Esophagus muscularis mucosa (tissue), 4 donors: ENCODE data around the gene TTL. TPM values are rescaled to one million over a fixed set of nuclear protein-coding genes. Genes with fewer than 3 reads are reported as not detected.
"Not testable (repeated sequence)": the region's sequence is repeated elsewhere in the genome, so short reads cannot be mapped to it uniquely, and the experiment has no call there.

Experiments used
- DNase-seq: peaks from one replicate; pipeline ENCODE4 v3.0.0-alpha.2; 2017; ENCODE audit errors: extremely low spot score
- H3K27ac ChIP-seq, 4 donors: fragments of 200-600 bp; sonication (generic); replicated peaks in 1 of 4; 1 replicate in 3 of 4; 2 replicates in 1 of 4; pipeline ENCODE4 v1.5.1; 2016 to 2019; ENCODE audit warnings: mild to moderate bottlenecking in 1 of 4
- H3K27me3 ChIP-seq, 4 donors: fragments of 200-600 bp; sonication (generic); one replicate each; pipeline versions ENCODE4 v1.5.1 to v1.6.0; 2016 to 2019
- H3K36me3 ChIP-seq, 4 donors: fragments of 200-600 bp; sonication (generic); one replicate each; pipeline ENCODE4 v1.5.1; 2016 to 2019
- H3K4me1 ChIP-seq, 4 donors: fragments of 200-600 bp; sonication (generic); one replicate each; pipeline ENCODE4 v1.5.1; 2016 to 2019
- H3K4me3 ChIP-seq, 4 donors: fragments of 200-600 bp; sonication (generic); 1 replicate in 2 of 4; 2 replicates in 2 of 4; pipeline ENCODE4 v1.5.1; 2016 to 2019; ENCODE audit warnings: mild to moderate bottlenecking in 4 of 4, moderate library complexity in 1 of 4
- H3K9me3 ChIP-seq, 4 donors: fragments of 200-600 bp; sonication (generic); 1 replicate in 3 of 4; 2 replicates in 1 of 4; pipeline ENCODE4 v1.5.1; 2016 to 2019
- EP300 ChIP-seq: sonication (generic); formaldehyde crosslinking; IDR thresholded peaks from one replicate; pipeline ENCODE4 v1.6.1; 2017; ENCODE audit warnings: antibody characterized with exemption
- POLR2A ChIP-seq: fragments of 450-650 bp; IDR thresholded peaks from one replicate; pipeline ENCODE4 v1.6.1; 2017; ENCODE audit warnings: antibody characterized with exemption, moderate library complexity, mild to moderate bottlenecking, low read depth
- POLR2AphosphoS5 ChIP-seq, 2 donors: sonication (generic); formaldehyde crosslinking; IDR thresholded peaks; one replicate each; pipeline ENCODE4 v1.6.1; 2017; ENCODE audit warnings: antibody characterized with exemption in 2 of 2
- WGBS: methylation state at CpG from one replicate; pipeline ENCODE4 v1.1.5; 2018; 5-methylcytosine and 5-hydroxymethylcytosine counted together
- intact Hi-C: fragments of 100-400 bp; cut with DNase I; formaldehyde crosslinking; loops from one replicate; pipeline ENCODE4 v1.15.1; 2023
- total RNA-seq, 4 donors: library from RNA; depleted of rRNA; stranded (reverse); fragments of >200 nt; gene quantifications; one replicate each; pipeline versions ENCODE4 v1.1.0 to v1.2.1, GENCODE V29; 2016
- TF ChIP-seq, protein P1 (sequence below), 3 experiments: fragments of 200-600 bp in 2 of 3; fragments of 450-650 bp in 1 of 3; sonication (generic) in 2 of 3; IDR thresholded peaks; one replicate each; pipeline ENCODE4 v1.5.1; 2017 to 2019; ENCODE audit warnings: antibody characterized with exemption in 3 of 3, mild to moderate bottlenecking in 2 of 3, moderate library complexity in 1 of 3

TTL gene
- total RNA-seq, 4 donors from 2014 or later, result 25.8 to 29.2 (median 27.3) TPM

DNA sequence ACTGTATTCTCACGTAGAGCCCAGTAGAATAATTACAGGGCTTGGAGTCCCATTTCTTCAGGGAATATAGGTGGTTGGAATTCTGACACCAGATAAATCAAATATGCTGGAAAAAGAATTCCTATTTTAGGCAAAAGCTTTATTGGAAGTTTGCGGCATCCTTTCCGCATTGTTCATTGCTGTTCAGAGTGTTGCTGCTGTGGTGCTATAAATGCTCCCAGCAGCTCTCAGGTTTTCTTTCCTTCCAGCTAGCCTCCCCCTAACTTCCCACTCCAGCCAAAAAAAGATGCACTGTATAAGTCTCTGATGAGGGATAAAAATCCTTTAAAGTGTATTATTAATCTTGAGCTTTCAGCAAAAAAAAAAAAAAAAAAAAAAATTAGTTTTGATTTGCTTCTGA is 34.8 kb downstream of the TTL start:
- intact Hi-C loops, result no loop called here
- no peaks in the 10 kb centered on the region for H3K27me3 ChIP-seq
- peaks cover 10 to 79% (median 54%) of the 10 kb centered on the region in 4 donors for H3K36me3 ChIP-seq
- no peak overlapping the region for H3K4me3 ChIP-seq
- H3K4me1 ChIP-seq, result no peaks in the 10 kb centered on the region
- H3K27ac ChIP-seq, result no peak overlapping the region
- 96% methylated on average over 3 of the region's 3 CpGs for WGBS
- DNase-seq, result no peak
- H3K9me3 ChIP-seq, result peaks cover 0 to 4% (median 0%) of the 10 kb centered on the region in 4 donors
- TF ChIP-seq POLR2A, result no peak
- no peak for TF ChIP-seq POLR2AphosphoS5 (IDR thresholded peaks at IDR 0.05)
- no peak for TF ChIP-seq EP300
- TF ChIP-seq, protein P1, sequence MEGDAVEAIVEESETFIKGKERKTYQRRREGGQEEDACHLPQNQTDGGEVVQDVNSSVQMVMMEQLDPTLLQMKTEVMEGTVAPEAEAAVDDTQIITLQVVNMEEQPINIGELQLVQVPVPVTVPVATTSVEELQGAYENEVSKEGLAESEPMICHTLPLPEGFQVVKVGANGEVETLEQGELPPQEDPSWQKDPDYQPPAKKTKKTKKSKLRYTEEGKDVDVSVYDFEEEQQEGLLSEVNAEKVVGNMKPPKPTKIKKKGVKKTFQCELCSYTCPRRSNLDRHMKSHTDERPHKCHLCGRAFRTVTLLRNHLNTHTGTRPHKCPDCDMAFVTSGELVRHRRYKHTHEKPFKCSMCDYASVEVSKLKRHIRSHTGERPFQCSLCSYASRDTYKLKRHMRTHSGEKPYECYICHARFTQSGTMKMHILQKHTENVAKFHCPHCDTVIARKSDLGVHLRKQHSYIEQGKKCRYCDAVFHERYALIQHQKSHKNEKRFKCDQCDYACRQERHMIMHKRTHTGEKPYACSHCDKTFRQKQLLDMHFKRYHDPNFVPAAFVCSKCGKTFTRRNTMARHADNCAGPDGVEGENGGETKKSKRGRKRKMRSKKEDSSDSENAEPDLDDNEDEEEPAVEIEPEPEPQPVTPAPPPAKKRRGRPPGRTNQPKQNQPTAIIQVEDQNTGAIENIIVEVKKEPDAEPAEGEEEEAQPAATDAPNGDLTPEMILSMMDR (IDR thresholded peaks at IDR 0.05), result no peak

DNA sequence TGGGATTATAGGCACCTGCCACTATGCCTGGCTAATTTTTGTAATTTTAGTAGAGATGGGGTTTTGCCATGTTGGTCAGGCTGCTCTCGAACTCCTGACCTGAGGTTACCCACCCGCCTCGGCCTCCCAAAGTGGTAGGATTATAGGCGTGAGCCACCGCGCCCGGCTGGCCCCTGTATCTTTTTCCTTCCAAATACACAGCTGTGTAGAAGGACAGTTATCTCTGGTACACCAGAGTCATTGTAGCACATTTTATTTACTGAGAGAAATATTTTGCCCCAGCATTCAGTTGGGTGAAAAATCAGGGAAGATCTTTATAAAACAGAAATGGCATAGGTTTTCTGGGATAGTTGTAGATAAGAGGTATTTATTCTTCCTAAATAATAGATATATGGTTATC is 36.9 kb downstream of the TTL start:
- Histone ChIP-seq H3K4me1 (no peaks in the 10 kb centered on the region), H3K27me3 (no peaks in the 10 kb centered on the region), H3K9me3 (peaks cover 0 to 4% (median 0%) of the 10 kb centered on the region in 4 donors), H3K4me3 (no peak overlapping the region), H3K27ac (no peak overlapping the region), H3K36me3 (peaks cover 14 to 89% (median 65%) of the 10 kb centered on the region in 4 donors)
- no peak for DNase-seq
- 86% methylated on average over 7 of the region's 7 CpGs for WGBS
- intact Hi-C loops, result no loop called here
- TF ChIP-seq POLR2AphosphoS5 (IDR thresholded peaks at IDR 0.05) (no peak), EP300 (no peak), POLR2A (no peak)
- TF ChIP-seq, protein P1 (IDR thresholded peaks at IDR 0.05), result no peak

DNA sequence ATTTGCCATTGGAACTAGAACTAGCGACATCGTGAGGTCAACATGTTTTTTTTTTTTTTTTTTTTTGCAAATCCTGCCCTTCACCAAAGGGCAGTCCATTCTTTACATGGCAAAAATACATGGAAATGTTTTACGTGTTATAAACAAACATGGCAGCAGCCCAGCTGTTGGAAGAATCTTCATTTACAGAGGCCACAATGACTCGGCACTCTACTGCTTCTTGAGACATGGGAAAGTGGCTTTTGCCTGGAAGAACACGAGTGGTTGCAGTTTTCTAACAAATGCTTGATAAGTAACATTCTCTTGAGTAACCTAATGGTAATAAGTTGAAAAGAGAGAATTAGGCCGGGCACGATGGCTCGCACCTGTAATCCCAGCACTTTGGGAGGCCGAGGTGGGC is 37.5 kb downstream of the TTL start:
- TF ChIP-seq EP300 (no peak), POLR2AphosphoS5 (IDR thresholded peaks at IDR 0.05) (no peak), POLR2A (no peak)
- TF ChIP-seq, protein P1 (IDR thresholded peaks at IDR 0.05), result no peak
- Histone ChIP-seq H3K27ac (no peak overlapping the region), H3K4me1 (no peaks in the 10 kb centered on the region), H3K27me3 (no peaks in the 10 kb centered on the region), H3K9me3 (peaks cover 0 to 4% (median 0%) of the 10 kb centered on the region in 4 donors), H3K4me3 (no peak overlapping the region), H3K36me3 (peaks cover 8 to 83% (median 62%) of the 10 kb centered on the region in 4 donors)
- DNase-seq, result no peak
- intact Hi-C loops, result no loop called here
- WGBS, result 84% methylated on average over 9 of the region's 9 CpGs

DNA sequence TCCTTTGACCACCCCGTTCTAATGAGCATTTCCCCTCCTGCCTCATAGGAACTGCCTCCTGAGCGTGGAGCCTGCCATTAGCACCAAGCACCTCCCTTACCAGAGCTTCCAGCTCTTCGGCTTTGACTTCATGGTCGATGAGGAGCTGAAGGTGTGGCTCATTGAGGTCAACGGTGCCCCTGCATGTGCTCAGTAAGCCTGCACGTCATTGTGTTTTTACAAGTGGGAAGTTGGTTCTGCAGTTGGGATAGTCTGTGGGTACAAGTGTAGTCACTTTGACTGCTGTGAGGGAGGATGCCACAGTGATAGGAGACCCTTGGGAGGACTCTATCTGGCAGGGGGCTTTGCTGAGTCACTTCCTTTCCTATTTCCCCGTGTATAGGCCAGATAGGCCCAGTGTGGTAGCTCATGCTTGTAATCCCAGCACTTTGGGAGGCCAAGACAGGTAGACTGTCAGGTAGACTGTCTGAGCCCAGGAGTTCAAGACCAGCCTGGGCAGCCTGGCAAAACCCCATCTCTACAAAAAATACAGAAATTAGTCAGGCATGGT is 38.4 kb downstream of the TTL start:
- Histone ChIP-seq H3K27ac (no peak overlapping the region), H3K4me3 (no peak overlapping the region), H3K9me3 (no peaks in the 10 kb centered on the region), H3K36me3 (peaks cover 4 to 75% (median 58%) of the 10 kb centered on the region in 4 donors), H3K4me1 (no peaks in the 10 kb centered on the region), H3K27me3 (no peaks in the 10 kb centered on the region)
- intact Hi-C loops, result no loop called here
- TF ChIP-seq POLR2A (no peak), EP300 (no peak), POLR2AphosphoS5 (IDR thresholded peaks at IDR 0.05) (no peak)
- TF ChIP-seq, protein P1 (IDR thresholded peaks at IDR 0.05), result no peak
- no peak for DNase-seq
- WGBS, result 92% methylated on average over 7 of the region's 7 CpGs

DNA sequence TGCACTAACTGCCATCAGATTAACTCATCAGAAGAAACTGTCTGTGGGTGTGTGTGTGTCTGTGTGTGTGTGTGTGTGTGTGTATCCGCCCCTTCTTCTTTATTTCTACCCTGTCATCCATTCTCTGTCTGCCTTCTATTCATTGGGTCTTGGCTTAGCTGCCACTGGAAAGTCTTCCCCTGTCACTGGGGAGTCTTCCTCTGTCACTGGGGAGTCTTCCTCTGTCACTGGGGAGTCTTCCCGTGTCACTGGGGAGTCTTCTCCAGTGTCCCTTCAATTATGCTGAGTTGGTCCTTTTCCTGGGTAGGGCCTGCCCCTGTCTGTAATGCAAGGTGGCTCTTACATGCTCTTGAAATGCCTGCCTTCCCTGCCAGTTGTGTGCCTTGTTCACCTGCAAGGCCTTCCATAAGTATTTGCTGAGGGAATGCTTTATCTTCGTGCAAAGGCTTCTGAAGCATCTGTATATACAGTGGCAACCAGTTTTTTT is 41.4 kb downstream of the TTL start:
- H3K36me3 ChIP-seq, result peaks cover 4 to 57% (median 45%) of the 10 kb centered on the region in 4 donors
- no peaks in the 10 kb centered on the region for H3K4me1 ChIP-seq
- H3K9me3 ChIP-seq, result no peaks in the 10 kb centered on the region
- no peaks in the 10 kb centered on the region for H3K27me3 ChIP-seq
- WGBS, result 93% methylated on average over 3 of the region's 3 CpGs
- no peak overlapping the region for H3K27ac ChIP-seq
- no peak overlapping the region for H3K4me3 ChIP-seq
- TF ChIP-seq POLR2A (no peak), POLR2AphosphoS5 (IDR thresholded peaks at IDR 0.05) (no peak), EP300 (no peak)
- TF ChIP-seq, protein P1 (IDR thresholded peaks at IDR 0.05), result no peak
- intact Hi-C loops, result no loop called here
- DNase-seq, result no peak

DNA sequence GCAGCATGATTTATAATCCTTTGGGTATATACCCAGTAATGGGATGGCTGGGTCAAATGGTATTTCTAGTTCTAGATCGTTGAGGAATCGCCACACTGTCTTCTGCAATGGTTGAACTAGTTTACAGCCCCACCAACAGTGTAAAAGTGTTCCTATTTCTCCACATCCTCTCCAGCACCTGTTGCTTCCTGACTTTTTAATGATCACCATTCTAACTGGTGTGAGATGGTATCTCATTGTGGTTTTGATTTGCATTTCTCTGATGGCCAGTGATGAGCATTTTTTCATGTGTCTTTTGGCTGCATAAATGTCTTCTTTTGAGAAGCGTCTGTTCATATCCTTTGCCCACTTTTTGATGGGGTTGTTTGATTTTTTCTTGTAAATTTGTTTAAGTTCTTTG is 42.3 kb downstream of the TTL start:
- H3K4me3 ChIP-seq, intact Hi-C loops, H3K9me3 ChIP-seq, H3K4me1 ChIP-seq, H3K27ac ChIP-seq, H3K27me3 ChIP-seq, DNase-seq: not testable (repeated sequence)
- 86% methylated on average over 3 of the region's 3 CpGs for WGBS
- peaks cover 12 to 59% (median 48%) of the 10 kb centered on the region in 4 donors for H3K36me3 ChIP-seq
